Measurements from ENCODE around the gene ITSN1.
"Not testable (repeated sequence)": the region's sequence is repeated elsewhere in the genome, so short reads cannot be mapped to it uniquely, and the experiment has no call there.

Gene ITSN1

DNA sequence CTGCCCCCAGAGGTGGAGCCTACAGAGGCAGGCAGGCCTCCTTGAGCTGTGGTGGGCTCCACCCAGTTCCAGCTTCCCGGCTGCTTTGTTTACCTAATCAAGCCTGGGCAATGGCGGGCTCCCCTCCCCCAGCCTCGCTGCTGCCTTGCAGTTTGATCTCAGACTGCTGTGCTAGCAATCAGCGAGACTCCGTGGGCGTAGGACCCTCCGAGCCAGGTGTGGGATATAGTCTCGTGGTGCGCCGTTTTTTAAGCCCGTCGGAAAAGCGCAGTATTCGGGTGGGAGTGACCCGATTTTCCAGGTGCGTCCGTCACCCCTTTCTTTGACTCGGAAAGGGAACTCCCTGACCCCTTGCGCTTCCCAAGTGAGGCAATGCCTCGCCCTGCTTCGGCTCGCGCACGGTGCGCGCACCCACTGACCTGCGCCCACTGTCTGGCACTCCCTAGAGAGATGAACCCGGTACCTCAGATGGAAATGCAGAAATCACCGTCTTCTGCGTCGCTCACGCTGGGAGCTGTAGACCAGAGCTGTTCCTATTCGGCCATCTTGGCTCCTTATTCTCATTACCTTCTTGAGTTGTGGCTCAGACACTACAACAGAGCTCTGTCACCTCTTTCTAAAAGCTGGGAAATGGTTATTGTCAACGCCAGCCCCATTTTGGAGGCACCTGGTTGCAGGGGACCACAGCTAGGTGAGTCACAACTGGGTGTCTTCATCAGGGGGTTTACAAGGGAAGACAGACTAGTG, 288.9 kb downstream of the ITSN1 start:
- H3K9me2 ChIP-seq (replicated peaks; ENCODE audit: control insufficient read depth, low read length); H3K9me3 ChIP-seq (ENCODE audit: control insufficient read depth, insufficient read depth, low read length); H3F3A ChIP-seq (ENCODE audit: control insufficient read depth, insufficient read depth); H3K4me2 ChIP-seq (ENCODE audit: low read length); H3K27me3 ChIP-seq (ENCODE audit: control insufficient read depth, low read length); H3K27ac ChIP-seq (ENCODE audit: low read depth, low read length); H4K20me1 ChIP-seq (ENCODE audit: control insufficient read depth, insufficient read depth, low read depth, low read length); H3K4me1 ChIP-seq (ENCODE audit: control insufficient read depth, low read length); H3K4me3 ChIP-seq (ENCODE audit: low read length); H3K79me2 ChIP-seq (ENCODE audit: control insufficient read depth, low read length); H3K36me3 ChIP-seq (ENCODE audit: control insufficient read depth, low read length): not testable (repeated sequence)

DNA sequence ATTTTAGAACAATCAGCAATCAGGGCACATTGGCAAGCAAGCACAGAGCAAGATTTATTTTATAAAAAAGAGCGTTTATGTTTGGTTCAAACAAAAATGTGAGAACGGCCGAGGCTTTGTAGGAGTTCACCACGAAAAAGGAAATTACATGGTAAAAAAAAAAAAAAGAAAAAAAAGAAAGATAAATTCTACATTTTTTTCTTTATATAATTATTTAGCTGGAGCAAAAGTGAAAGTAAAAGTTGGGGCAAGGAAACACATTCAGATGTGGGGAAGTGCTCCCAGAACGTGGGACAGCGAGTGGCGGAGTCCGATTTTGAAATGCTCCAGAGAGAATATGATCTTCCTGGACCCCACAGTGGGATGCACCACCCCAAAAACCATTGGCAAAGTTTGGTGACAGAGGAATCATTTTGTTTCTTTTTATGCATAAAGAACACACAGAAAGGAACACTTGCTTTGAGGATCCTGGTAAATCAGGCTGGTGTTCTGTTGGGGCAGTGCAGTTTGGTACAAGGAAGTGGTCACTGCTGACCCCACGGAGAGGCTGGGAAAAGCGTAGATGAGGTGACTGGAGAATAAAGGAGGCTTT, 289.6 kb downstream of the ITSN1 start:
- H3K4me2 ChIP-seq (ENCODE audit: low read length), result peak overlapping the region; percentile 42
- no peaks in the 10 kb centered on the region for H4K20me1 ChIP-seq (ENCODE audit: control insufficient read depth, insufficient read depth, low read depth, low read length)
- no peaks in the 10 kb centered on the region for H3F3A ChIP-seq (ENCODE audit: control insufficient read depth, insufficient read depth)
- peaks cover 4% of the 10 kb centered on the region for H3K4me1 ChIP-seq (ENCODE audit: control insufficient read depth, low read length)
- no peak for TF ChIP-seq EZH2phosphoT487 (IDR thresholded peaks at IDR 0.05; ENCODE audit: borderline replicate concordance, low read length)
- TF ChIP-seq, protein P1, sequence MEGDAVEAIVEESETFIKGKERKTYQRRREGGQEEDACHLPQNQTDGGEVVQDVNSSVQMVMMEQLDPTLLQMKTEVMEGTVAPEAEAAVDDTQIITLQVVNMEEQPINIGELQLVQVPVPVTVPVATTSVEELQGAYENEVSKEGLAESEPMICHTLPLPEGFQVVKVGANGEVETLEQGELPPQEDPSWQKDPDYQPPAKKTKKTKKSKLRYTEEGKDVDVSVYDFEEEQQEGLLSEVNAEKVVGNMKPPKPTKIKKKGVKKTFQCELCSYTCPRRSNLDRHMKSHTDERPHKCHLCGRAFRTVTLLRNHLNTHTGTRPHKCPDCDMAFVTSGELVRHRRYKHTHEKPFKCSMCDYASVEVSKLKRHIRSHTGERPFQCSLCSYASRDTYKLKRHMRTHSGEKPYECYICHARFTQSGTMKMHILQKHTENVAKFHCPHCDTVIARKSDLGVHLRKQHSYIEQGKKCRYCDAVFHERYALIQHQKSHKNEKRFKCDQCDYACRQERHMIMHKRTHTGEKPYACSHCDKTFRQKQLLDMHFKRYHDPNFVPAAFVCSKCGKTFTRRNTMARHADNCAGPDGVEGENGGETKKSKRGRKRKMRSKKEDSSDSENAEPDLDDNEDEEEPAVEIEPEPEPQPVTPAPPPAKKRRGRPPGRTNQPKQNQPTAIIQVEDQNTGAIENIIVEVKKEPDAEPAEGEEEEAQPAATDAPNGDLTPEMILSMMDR (IDR thresholded peaks at IDR 0.05; ENCODE audit: low read depth, low read length, poor library complexity, severe bottlenecking), result no peak
- no peaks in the 10 kb centered on the region for H3K9me2 ChIP-seq (replicated peaks; ENCODE audit: control insufficient read depth, low read length)
- no peaks in the 10 kb centered on the region for H3K36me3 ChIP-seq (ENCODE audit: control insufficient read depth, low read length)
- no peaks in the 10 kb centered on the region for H3K79me2 ChIP-seq (ENCODE audit: control insufficient read depth, low read length)
- no peaks in the 10 kb centered on the region for H3K9me3 ChIP-seq (ENCODE audit: control insufficient read depth, insufficient read depth, low read length)
- H3K4me3 ChIP-seq (ENCODE audit: low read length), result peak overlapping the region; percentile 43
- no peak overlapping the region for H3K27ac ChIP-seq (ENCODE audit: low read depth, low read length)
- H3K27me3 ChIP-seq (ENCODE audit: control insufficient read depth, low read length), result no peaks in the 10 kb centered on the region

DNA sequence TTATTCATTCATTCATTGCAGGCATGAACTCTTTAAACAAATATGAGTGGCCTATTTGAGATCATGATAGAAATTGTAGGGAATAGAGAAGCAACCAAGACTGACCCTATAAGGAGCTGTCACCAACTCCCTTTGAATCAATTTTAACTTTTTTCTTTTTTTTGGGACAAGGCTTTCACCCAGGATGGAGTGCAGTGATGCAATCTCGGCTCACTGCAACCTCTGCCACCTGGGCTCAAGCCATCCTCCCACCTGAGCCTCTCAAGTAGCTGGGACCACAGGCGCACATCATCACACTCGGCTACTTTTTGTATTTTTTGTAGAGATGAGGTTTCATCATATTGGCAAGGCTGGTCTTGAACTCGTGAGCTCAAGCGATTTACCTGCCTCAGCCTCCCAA, 290.4 kb downstream of the ITSN1 start:
- peaks cover 13% of the 10 kb centered on the region for H3K4me1 ChIP-seq (ENCODE audit: control insufficient read depth, low read length)
- H3K27ac ChIP-seq (ENCODE audit: low read depth, low read length), result no peak overlapping the region
- H3K27me3 ChIP-seq (ENCODE audit: control insufficient read depth, low read length), result no peaks in the 10 kb centered on the region
- H4K20me1 ChIP-seq (ENCODE audit: control insufficient read depth, insufficient read depth, low read depth, low read length), result no peaks in the 10 kb centered on the region
- H3K4me3 ChIP-seq (ENCODE audit: low read length), result no peak overlapping the region
- H3K79me2 ChIP-seq (ENCODE audit: control insufficient read depth, low read length), result no peaks in the 10 kb centered on the region
- no peaks in the 10 kb centered on the region for H3F3A ChIP-seq (ENCODE audit: control insufficient read depth, insufficient read depth)
- H3K9me2 ChIP-seq (replicated peaks; ENCODE audit: control insufficient read depth, low read length), result no peaks in the 10 kb centered on the region
- no peaks in the 10 kb centered on the region for H3K36me3 ChIP-seq (ENCODE audit: control insufficient read depth, low read length)
- H3K4me2 ChIP-seq (ENCODE audit: low read length), result no peak overlapping the region
- no peak for TF ChIP-seq EZH2phosphoT487 (IDR thresholded peaks at IDR 0.05; ENCODE audit: borderline replicate concordance, low read length)
- TF ChIP-seq, protein P1 (IDR thresholded peaks at IDR 0.05; ENCODE audit: low read depth, low read length, poor library complexity, severe bottlenecking), result no peak
- no peaks in the 10 kb centered on the region for H3K9me3 ChIP-seq (ENCODE audit: control insufficient read depth, insufficient read depth, low read length)

DNA sequence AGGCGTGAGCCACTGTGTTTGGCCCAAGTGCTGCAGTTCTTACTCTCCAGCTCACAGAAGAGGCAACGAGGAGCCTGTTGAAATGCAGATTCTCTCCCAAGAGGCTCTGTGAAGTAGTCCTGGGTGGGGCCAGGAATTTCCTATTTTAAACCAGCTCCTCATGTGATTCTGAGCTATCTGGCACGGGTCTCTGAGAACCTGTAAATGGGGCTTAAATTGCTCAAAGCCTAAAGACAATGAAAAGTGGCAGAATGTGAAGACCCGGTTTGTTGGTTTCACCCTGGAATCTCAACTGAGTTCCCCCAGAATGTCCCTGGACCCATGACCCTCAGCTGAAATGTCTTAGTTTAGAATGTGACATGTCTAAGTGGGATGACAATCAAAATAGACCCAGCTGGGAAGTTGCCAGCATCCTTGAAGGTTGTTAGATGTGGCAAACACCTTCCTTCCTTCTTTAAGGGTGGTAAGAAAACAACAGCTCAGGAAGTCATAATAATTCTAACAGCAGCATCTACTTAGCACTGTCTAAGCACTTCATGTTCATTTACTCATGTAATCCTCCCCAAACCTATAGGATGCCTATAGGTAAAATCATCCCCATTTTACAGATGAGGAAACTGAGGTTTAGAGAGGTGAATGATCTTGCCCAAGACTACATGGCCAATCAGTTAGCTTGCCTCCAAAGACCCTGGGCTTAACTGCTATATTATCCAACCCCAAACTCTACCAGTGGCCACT, 294.2 kb downstream of the ITSN1 start:
- Histone ChIP-seq H3K79me2 (ENCODE audit: control insufficient read depth, low read length) (no peaks in the 10 kb centered on the region), H3K4me1 (ENCODE audit: control insufficient read depth, low read length) (peaks cover 15% of the 10 kb centered on the region), H3K9me2 (replicated peaks; ENCODE audit: control insufficient read depth, low read length) (no peaks in the 10 kb centered on the region), H3K36me3 (ENCODE audit: control insufficient read depth, low read length) (no peaks in the 10 kb centered on the region), H3F3A (ENCODE audit: control insufficient read depth, insufficient read depth) (no peaks in the 10 kb centered on the region), H3K9me3 (ENCODE audit: control insufficient read depth, insufficient read depth, low read length) (no peaks in the 10 kb centered on the region), H3K4me3 (ENCODE audit: low read length) (no peak overlapping the region), H3K4me2 (ENCODE audit: low read length) (no peak overlapping the region), H3K27ac (ENCODE audit: low read depth, low read length) (no peak overlapping the region), H3K27me3 (ENCODE audit: control insufficient read depth, low read length) (no peaks in the 10 kb centered on the region), H4K20me1 (ENCODE audit: control insufficient read depth, insufficient read depth, low read depth, low read length) (no peaks in the 10 kb centered on the region)
- TF ChIP-seq EZH2phosphoT487 (IDR thresholded peaks at IDR 0.05; ENCODE audit: borderline replicate concordance, low read length), result no peak
- TF ChIP-seq, protein P1 (IDR thresholded peaks at IDR 0.05; ENCODE audit: low read depth, low read length, poor library complexity, severe bottlenecking), result no peak

All from DOHH2 (cell line).